GM12891 (cell line): ENCODE measurements around the gene MAST2.

Source experiments
- PAX5 ChIP-seq: IDR thresholded peaks from 2 replicates; pipeline ENCODE4 v1.6.1; 2011; ENCODE audit warnings: low read length, moderate library complexity, mild to moderate bottlenecking; ENCODE audit not compliant: insufficient read depth, severe bottlenecking
- POLR2A ChIP-seq: IDR thresholded peaks from 2 replicates; pipeline ENCODE4 v1.6.1; 2011; ENCODE audit warnings: low read depth, low read length, control low read depth
- POLR2AphosphoS5 ChIP-seq: IDR thresholded peaks from 2 replicates; pipeline ENCODE4 v1.6.1; 2011; ENCODE audit warnings: low read depth, low read length, control low read depth
- SPI1 ChIP-seq: IDR thresholded peaks from 2 replicates; pipeline ENCODE4 v1.6.1; 2011; ENCODE audit warnings: low read depth, low read length, control low read depth
- TAF1 ChIP-seq: IDR thresholded peaks from 2 replicates; pipeline ENCODE4 v1.6.1; 2011; ENCODE audit warnings: low read depth, low read length, control low read depth

- TF ChIP-seq POLR2AphosphoS5 (no peak), POLR2A (no peak), TAF1 (no peak), PAX5 (no peak), SPI1 (no peak)
Measured at GRCh38 chr1:46083579-46083978, 280.2 kb downstream of the MAST2 start.
